Stimulated activated naive B cell treated with anti-CD40 and anti-IgM and Interleukin-4, amounts not matched to agents 10 μg/mL and 1 μg/mL and 100 μg/mL, for 72 hours (primary cell): Measurements from ENCODE around the gene VIT.
A peak's percentile ranks its signal among the peaks of the same experiment; 100 is the strongest.

Experiments
- ATAC-seq, 2 donors: fragments of 150-1000 bp; cut with Tn5 transposase; replicated peaks; 2 replicates each; pipeline ENCODE4 v1.10.0; 2021; ENCODE audit warnings: moderate library complexity in 1 of 2
- DNase-seq: peaks from one replicate; pipeline ENCODE4 v3.0.0; 2021
- H3K27ac Mint-ChIP-seq: one replicate; pipeline ENCODE4 v1.8.0; 2022; ENCODE audit warnings: mild to moderate bottlenecking, mixed read lengths
- H3K27me3 Mint-ChIP-seq, 2 donors: one replicate each; pipeline ENCODE4 v1.8.0; 2022; ENCODE audit warnings: mixed read lengths in 2 of 2
- H3K36me3 Mint-ChIP-seq, 2 donors: one replicate each; pipeline ENCODE4 v1.8.0; 2022; ENCODE audit warnings: mixed read lengths in 2 of 2, mild to moderate bottlenecking in 1 of 2
- H3K4me1 Mint-ChIP-seq, 2 donors: one replicate each; pipeline ENCODE4 v1.8.0; 2022; ENCODE audit warnings: mixed read lengths in 2 of 2, mild to moderate bottlenecking in 1 of 2
- H3K4me3 Mint-ChIP-seq, 2 donors: one replicate each; pipeline ENCODE4 v1.8.0; 2022; ENCODE audit warnings: mild to moderate bottlenecking in 2 of 2, mixed read lengths in 2 of 2, moderate library complexity in 1 of 2
- H3K9me3 Mint-ChIP-seq, 2 donors: one replicate each; pipeline ENCODE4 v1.8.0; 2022; ENCODE audit warnings: mixed read lengths in 2 of 2, mild to moderate bottlenecking in 1 of 2

VIT gene

DNA sequence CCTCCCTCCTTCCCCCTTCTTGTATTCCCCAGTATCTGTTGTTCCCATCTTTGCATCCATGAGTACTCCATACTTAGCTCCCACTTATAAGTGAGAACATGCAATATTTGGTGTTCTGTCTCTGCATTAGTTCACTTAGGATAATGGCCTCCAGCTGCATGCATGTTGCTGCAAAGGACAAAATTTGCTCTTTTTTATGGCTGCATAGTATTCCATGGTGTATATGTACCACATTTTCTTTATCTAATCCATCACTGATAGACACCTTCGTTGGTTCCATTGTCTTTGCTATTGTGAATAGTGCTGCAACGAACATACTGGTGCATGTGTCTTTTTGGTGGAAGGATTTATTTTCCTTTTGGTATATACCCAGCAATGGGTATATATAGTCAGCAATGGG lies 47.4 kb downstream of the VIT start:
- Mint-ChIP-seq H3K9me3 (peaks cover 6 to 8% of the 10 kb centered on the region in 2 donors), H3K36me3 (no peaks in the 10 kb centered on the region), H3K27me3 (peaks cover 22 to 38% of the 10 kb centered on the region in 2 donors), H3K4me3 (no peak overlapping the region), H3K27ac (no peak overlapping the region), H3K4me1 (peaks cover 0 to 5% of the 10 kb centered on the region in 2 donors)
- DNase-seq = no peak
- ATAC-seq = no peak

DNA sequence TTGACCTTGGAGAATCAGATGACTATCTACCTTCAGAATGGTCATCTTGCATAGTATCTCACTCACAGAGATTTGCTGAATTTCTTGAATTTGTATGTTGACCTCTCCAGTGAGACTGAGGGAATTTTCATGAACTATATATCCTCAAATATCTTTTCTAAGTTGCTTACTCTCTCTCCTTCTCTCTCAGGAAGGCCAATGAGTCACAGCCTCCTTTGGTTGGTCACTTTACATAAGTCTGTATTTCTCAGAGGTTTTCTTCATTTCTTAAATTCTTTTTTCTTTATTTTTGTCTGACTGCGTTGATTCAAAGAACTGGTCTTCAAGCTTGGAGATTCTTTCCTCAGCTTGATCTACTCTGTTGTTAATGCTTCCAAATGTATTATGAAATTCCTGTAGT lies 51.7 kb downstream of the VIT start:
- Mint-ChIP-seq H3K27ac (no peak overlapping the region), H3K27me3 (peaks cover 24 to 33% of the 10 kb centered on the region in 2 donors), H3K4me3 (no peak overlapping the region), H3K36me3 (no peaks in the 10 kb centered on the region), H3K9me3 (peaks cover 6 to 8% of the 10 kb centered on the region in 2 donors), H3K4me1 (no peaks in the 10 kb centered on the region)
- DNase-seq (no peak), ATAC-seq (no peak)

DNA sequence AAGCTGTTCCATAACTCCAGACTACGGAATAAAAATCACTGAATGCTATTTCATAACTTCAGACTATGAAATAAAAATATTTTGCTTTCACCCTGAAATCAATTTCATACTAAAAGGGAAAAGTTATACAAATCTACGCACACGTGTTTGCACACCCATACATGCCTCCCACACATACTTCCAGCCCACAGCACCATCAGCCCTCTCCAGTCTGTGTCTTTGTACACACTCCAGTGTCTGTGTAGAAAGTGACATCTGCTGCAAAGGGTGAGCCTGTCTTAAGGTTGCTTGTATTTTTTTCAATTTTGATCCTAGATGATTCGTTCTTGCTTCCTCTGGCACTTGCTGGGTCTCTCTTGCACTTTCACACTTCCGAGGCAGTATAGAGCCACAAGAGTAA lies 53.6 kb downstream of the VIT start:
- H3K4me1 Mint-ChIP-seq = no peaks in the 10 kb centered on the region
- no peak for DNase-seq
- no peak for ATAC-seq
- peaks cover 23 to 24% of the 10 kb centered on the region in 2 donors for H3K27me3 Mint-ChIP-seq
- H3K36me3 Mint-ChIP-seq = no peaks in the 10 kb centered on the region
- H3K4me3 Mint-ChIP-seq = no peak overlapping the region
- no peaks in the 10 kb centered on the region for H3K9me3 Mint-ChIP-seq
- no peak overlapping the region for H3K27ac Mint-ChIP-seq

DNA sequence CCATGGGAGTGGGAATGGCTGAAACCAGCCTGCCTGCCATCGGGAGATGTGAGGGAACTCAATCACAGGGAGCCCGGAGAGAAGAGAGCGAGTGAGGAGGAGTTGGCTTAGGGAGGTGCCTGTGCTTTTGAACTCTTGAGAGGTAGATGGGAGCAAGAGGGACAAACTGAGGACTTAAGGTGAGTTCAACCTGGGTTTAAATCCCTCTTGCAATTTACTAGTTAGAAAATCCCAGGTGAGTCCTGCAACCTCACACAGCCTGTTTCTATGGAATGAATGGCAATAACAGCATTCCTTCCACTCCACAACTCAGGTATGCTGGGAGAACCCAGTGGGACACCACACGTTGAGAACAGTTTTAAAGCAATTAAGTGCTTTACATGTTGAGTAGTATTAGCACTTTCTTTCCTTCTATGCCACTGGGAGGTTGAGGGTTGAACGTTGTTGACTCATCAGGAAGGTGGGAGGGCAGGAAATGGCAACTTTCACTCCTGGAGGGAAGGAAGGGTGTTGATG lies 57.3 kb downstream of the VIT start:
- Mint-ChIP-seq H3K4me1 (no peaks in the 10 kb centered on the region), H3K4me3 (no peak overlapping the region), H3K36me3 (no peaks in the 10 kb centered on the region), H3K27me3 (peaks cover 6 to 13% of the 10 kb centered on the region in 2 donors), H3K27ac (no peak overlapping the region), H3K9me3 (no peaks in the 10 kb centered on the region)
- DNase-seq (no peak), ATAC-seq (no peak)

DNA sequence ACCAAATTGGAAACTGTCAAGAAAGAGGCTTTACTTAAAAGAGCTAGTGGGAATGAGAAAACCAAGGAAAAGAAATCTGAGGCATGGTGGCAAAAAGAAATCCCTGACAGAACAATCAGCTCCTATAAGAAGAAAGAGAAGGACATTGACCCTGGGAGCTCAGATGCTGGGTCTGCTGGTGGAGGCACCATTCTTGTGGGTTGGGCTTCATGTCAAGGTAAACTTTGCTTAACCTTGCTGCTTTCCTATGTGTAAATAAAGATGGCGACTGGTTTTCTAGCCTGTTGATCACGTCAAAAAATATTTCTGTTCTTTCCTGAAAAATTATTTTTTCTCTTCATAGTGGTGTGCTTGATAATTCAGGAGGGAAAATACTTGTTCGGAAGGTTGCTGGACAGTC lies 58.1 kb downstream of the VIT start:
- Mint-ChIP-seq H3K27me3 (peaks cover 0 to 9% of the 10 kb centered on the region in 2 donors), H3K27ac (no peak overlapping the region), H3K4me1 (no peaks in the 10 kb centered on the region), H3K4me3 (no peak overlapping the region), H3K36me3 (no peaks in the 10 kb centered on the region), H3K9me3 (no peaks in the 10 kb centered on the region)
- DNase-seq (no peak), ATAC-seq (no peak)

DNA sequence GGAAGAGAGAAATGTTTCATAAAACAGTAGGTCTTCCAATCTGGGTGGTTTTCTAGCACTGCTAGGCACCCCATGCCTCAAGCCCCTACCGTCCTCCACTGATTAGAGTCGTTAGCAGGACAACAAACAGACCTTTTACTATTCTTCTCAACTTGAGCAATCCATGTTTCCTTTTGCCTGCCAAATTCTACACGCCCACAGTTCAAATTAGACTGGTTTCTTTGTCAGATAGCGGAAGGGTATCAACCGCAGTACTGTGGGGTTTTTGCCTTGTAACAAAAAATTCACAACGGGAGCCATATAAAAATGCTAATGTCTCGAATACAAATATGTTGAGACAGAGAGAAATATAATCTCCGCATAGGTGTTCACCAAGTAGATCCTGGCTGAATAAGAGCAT lies 59.9 kb downstream of the VIT start:
- DNase-seq (no peak), ATAC-seq (no peak)
- Mint-ChIP-seq H3K27me3 (peaks cover 0 to 6% of the 10 kb centered on the region in 2 donors), H3K9me3 (no peaks in the 10 kb centered on the region), H3K4me3 (no peak overlapping the region), H3K27ac (no peak overlapping the region), H3K36me3 (no peaks in the 10 kb centered on the region), H3K4me1 (no peaks in the 10 kb centered on the region)

DNA sequence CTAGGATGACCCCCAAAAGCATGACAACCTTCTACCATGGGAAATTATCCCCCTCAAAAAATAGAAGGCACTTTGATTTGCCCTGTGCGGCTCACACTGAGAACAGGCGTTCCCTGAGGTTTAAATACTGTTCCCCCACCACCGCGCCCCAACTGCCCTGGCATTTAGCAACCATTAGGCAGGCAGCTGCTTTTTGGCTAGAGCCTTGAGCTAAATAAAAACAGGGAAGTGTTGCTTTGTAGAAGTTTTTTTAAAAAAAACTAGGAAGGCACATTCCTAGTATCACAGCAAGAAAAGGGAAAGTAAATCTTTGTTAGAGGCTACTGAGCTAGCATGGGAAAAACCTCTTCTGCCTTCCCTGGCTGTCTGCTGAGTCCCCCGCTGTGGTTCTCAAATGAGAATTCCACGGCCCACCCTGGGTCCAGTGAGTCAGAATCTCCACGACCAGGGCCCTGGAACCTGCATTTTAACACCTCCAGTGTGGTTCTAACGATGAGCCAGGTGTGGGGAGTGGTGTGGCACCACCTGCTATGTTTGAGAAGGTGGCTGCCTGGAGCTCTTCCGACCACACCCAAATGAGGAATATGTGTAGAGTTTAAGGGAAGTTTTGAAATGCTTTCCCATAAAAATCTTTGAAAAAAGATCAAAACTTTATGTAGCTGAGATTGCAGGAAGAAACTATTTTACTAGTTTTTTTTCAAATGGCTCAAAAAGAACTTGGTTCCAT lies 66.4 kb downstream of the VIT start:
- Mint-ChIP-seq H3K4me3 (no peak overlapping the region), H3K36me3 (peaks cover 0 to 5% of the 10 kb centered on the region in 2 donors), H3K4me1 (no peaks in the 10 kb centered on the region)

DNA sequence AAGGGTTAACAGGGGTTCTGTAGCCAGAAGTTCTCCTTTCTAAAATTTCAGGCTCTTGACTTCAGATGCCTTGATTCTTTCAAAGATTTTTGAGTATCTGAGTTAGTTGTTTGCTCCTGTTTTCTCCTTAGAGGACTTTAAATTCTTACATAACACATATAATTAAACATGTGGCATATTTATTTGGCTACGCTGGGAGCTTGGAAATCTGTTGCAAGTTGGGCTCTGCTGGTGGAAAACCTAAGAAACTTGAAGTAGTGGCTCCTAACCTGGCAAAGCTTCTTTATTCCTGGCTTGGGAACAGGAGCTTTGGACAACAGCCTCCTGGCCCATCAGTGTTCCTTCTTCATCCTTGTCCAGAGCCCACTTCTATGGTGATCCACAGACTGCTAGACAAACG lies 72.6 kb downstream of the VIT start:
- no peak overlapping the region for H3K4me3 Mint-ChIP-seq
- H3K4me1 Mint-ChIP-seq = no peaks in the 10 kb centered on the region
- no peak for DNase-seq
- peaks cover 12 to 14% of the 10 kb centered on the region in 2 donors for H3K27me3 Mint-ChIP-seq
- H3K27ac Mint-ChIP-seq = no peak overlapping the region
- H3K9me3 Mint-ChIP-seq = peaks cover 5% of the 10 kb centered on the region in 2 donors
- H3K36me3 Mint-ChIP-seq = peaks cover 0 to 5% of the 10 kb centered on the region in 2 donors
- no peak for ATAC-seq

More for the DNA sequence above, 66.4 kb downstream of the VIT start:
- peaks cover 5% of the 10 kb centered on the region in 2 donors for H3K9me3 Mint-ChIP-seq
- peaks cover 6 to 12% of the 10 kb centered on the region in 2 donors for H3K27me3 Mint-ChIP-seq
- H3K27ac Mint-ChIP-seq = no peak overlapping the region
- no peak for DNase-seq
- no peak for ATAC-seq

DNA sequence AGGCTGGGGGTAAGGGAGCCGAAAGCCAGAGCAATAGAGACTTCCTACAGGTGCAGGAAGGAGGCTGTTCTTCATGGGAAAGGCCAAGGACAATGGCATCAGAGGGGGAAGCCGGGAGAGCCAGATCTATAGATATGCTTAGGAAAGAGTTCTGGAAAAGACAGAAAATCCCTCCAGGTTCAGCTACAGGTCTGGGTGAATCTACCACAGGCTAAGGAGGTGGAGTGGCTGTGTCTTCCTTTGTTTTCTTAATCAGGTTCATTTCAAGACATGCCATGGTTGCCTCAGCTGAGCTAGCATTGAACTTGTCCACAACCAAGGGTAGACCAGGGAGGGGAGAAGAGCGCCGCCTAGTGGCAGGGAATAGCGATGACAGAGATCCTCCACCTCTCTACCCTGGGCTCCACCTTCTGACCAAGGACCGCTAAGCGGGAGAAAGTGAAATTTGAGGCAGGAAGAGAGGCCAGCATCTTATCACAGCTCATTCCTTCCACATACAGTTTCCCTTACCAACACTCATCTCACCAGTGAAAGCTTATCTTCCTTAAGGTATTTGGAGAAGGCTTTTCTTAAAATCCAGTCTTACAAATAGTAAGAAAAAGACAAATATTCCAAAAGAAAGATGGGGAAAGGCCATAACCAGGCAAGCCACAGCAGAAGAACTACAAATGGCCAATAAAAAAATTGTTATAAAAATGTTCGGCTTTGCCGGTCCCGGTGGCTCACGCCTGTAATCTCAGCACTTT lies 74.2 kb downstream of the VIT start:
- ATAC-seq = peak; percentile 58 to 69

DNA sequence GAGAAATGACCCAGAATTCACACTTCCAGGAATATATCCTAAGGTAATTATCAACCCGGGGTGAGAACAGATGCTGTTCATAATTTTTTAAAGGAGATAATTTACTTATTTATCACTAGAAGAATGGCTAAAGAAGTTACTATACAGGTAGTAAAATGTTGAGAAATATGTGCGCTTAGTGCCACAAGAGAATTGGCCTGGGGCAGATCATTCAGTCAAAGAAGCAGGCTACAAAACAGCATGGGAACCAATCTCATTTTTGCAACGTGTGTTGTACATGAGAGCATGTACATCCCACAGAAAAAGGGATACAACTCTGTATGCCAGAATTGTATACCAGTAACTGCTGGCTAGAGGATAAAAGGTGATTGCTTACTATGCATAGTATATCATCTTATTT lies 75.2 kb downstream of the VIT start:
- H3K36me3 Mint-ChIP-seq = no peaks in the 10 kb centered on the region
- ATAC-seq (no peak), DNase-seq (no peak)
- H3K27ac Mint-ChIP-seq = no peak overlapping the region
- no peak overlapping the region for H3K4me3 Mint-ChIP-seq
- H3K9me3 Mint-ChIP-seq = no peaks in the 10 kb centered on the region
- peaks cover 6 to 8% of the 10 kb centered on the region in 2 donors for H3K27me3 Mint-ChIP-seq
- no peaks in the 10 kb centered on the region for H3K4me1 Mint-ChIP-seq

More for the DNA sequence above, 74.2 kb downstream of the VIT start:
- H3K36me3 Mint-ChIP-seq = no peaks in the 10 kb centered on the region
- no peak overlapping the region for H3K4me3 Mint-ChIP-seq
- H3K27me3 Mint-ChIP-seq = peaks cover 6 to 8% of the 10 kb centered on the region in 2 donors
- DNase-seq = no peak
- H3K9me3 Mint-ChIP-seq = no peaks in the 10 kb centered on the region
- no peak overlapping the region for H3K27ac Mint-ChIP-seq
- H3K4me1 Mint-ChIP-seq = no peaks in the 10 kb centered on the region

DNA sequence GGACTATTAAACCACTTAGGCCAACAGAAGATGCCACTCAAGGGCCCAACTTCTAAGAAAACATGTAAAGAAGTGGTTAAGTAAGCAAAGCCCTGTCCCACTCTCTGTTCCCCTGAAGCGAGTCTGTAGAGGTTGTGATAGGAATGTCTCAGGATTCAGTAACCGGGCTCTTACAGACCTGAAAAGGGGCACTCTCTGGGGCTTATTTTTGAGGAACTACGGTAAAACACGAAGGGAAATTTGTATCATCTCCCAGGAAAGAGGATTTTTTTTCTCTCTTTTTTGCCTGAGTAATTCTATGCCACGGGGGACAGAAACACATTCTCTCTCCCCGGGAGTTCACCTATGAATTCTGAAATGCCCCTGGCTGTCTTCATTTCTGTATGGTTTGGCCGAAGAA lies 77.4 kb downstream of the VIT start:
- no peaks in the 10 kb centered on the region for H3K4me1 Mint-ChIP-seq
- H3K36me3 Mint-ChIP-seq = no peaks in the 10 kb centered on the region
- peaks cover 6 to 12% of the 10 kb centered on the region in 2 donors for H3K27me3 Mint-ChIP-seq
- H3K4me3 Mint-ChIP-seq = no peak overlapping the region
- DNase-seq = no peak
- no peak overlapping the region for H3K27ac Mint-ChIP-seq
- no peaks in the 10 kb centered on the region for H3K9me3 Mint-ChIP-seq
- no peak for ATAC-seq

DNA sequence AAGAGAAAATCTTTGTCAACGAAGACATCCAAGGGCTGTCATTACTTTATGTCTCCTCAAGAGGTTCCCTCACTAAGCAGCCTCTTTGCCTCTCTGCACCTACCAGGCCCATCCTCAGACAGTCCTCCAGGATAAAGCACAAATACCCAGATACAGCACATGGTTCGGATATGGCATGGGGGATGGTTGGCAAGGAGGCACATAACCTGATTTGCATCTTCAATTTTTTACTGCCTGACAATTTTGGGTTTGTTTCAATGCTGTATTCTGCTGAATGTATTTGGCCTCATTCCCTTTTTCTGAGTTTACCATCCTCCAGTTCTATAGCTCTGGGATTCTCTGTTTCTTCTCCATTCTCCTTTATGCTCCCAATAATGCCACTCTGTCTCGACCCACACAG lies 78.8 kb downstream of the VIT start:
- Mint-ChIP-seq H3K27ac (no peak overlapping the region), H3K36me3 (no peaks in the 10 kb centered on the region), H3K27me3 (peaks cover 2 to 9% of the 10 kb centered on the region in 2 donors), H3K4me1 (no peaks in the 10 kb centered on the region), H3K4me3 (no peak overlapping the region), H3K9me3 (no peaks in the 10 kb centered on the region)
- no peak for DNase-seq
- no peak for ATAC-seq

DNA sequence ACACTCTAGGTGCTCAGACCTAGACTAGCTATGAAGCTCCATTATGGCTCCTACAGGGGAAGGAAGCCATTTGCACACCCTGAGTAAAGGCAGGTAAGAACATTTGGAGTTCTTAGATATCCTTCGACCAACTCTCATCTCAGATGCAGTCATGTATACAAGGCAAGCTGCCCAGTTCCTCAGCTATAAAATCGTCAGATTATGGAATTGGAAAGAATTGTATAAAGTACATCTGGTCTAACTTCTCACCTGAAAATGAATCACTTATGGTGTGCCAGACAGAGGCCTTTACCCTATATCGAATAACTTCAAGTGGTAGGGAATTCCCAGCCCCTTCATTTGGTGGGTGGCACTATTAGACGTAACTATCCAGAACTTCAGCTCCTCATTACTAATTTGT lies 79.3 kb downstream of the VIT start:
- no peak overlapping the region for H3K27ac Mint-ChIP-seq
- H3K36me3 Mint-ChIP-seq = no peaks in the 10 kb centered on the region
- H3K4me1 Mint-ChIP-seq = no peaks in the 10 kb centered on the region
- no peak for ATAC-seq
- H3K27me3 Mint-ChIP-seq = peaks cover 0 to 4% of the 10 kb centered on the region in 2 donors
- no peaks in the 10 kb centered on the region for H3K9me3 Mint-ChIP-seq
- H3K4me3 Mint-ChIP-seq = no peak overlapping the region
- no peak for DNase-seq

DNA sequence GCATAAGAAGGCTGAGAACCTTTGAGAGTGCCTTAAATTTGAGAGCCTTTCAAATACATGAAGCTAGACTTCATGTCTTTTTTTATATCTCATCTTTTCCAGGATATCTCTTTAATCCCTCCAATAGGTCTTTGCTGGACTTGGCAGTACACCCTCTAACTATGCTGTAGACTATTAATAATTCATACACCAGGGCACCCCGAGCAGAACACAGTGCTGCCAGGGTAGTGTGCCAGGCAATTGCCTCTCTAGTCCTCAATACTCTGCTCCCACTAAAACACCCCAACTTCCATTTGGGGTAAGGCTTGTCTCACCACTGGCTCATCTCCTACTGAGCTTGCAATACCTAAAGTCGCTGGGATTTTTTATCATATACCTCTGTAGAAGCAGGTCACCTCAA lies 80.8 kb downstream of the VIT start:
- H3K27ac Mint-ChIP-seq = no peak overlapping the region
- H3K9me3 Mint-ChIP-seq = no peaks in the 10 kb centered on the region
- no peak for ATAC-seq
- no peaks in the 10 kb centered on the region for H3K36me3 Mint-ChIP-seq
- H3K4me3 Mint-ChIP-seq = no peak overlapping the region
- no peaks in the 10 kb centered on the region for H3K4me1 Mint-ChIP-seq
- peaks cover 2 to 11% of the 10 kb centered on the region in 2 donors for H3K27me3 Mint-ChIP-seq
- no peak for DNase-seq

DNA sequence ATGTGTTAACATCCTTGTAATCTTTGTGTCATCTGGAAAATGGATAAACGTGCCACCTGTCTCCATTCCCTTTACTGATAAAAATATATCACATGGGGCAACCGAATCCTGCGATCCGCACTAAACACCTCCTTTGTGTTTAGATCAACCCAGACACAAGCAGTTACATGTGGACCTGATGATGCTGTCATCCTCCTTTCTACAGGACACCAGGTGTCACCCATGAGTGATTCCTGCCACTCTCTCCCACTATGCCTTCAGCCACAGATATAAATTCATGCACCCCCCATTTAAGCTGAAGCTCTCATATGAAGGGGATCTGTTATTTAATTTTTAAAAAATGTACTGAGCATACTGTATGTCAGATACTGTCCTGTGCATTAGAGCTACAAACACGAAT lies 81.3 kb downstream of the VIT start:
- Mint-ChIP-seq H3K9me3 (no peaks in the 10 kb centered on the region), H3K27ac (no peak overlapping the region), H3K36me3 (no peaks in the 10 kb centered on the region), H3K4me3 (no peak overlapping the region), H3K27me3 (peaks cover 4 to 12% of the 10 kb centered on the region in 2 donors), H3K4me1 (no peaks in the 10 kb centered on the region)
- ATAC-seq (no peak), DNase-seq (no peak)
